Epithelial cell of esophagus (primary cell): Measurements from ENCODE around the gene NT5C.
A peak's percentile ranks its signal among the peaks of the same experiment; 100 is the strongest.

Source experiments
- DNase-seq: peaks from one replicate; pipeline ENCODE4 v3.0.0; 2010; ENCODE audit warnings: low read depth
- H3K4me3 ChIP-seq: 2 replicates; pipeline ENCODE4 v1.5.1; 2011; ENCODE audit warnings: mild to moderate bottlenecking, low read length, control low read depth
- TF ChIP-seq, protein P1 (sequence below): IDR thresholded peaks from 2 replicates; pipeline ENCODE4 v1.5.1; 2011; ENCODE audit warnings: low read depth, mild to moderate bottlenecking, low read length, control low read depth, inconsistent platforms; ENCODE audit not compliant: insufficient read depth; ENCODE audit errors: missing control alignments

The NT5C gene

DNA sequence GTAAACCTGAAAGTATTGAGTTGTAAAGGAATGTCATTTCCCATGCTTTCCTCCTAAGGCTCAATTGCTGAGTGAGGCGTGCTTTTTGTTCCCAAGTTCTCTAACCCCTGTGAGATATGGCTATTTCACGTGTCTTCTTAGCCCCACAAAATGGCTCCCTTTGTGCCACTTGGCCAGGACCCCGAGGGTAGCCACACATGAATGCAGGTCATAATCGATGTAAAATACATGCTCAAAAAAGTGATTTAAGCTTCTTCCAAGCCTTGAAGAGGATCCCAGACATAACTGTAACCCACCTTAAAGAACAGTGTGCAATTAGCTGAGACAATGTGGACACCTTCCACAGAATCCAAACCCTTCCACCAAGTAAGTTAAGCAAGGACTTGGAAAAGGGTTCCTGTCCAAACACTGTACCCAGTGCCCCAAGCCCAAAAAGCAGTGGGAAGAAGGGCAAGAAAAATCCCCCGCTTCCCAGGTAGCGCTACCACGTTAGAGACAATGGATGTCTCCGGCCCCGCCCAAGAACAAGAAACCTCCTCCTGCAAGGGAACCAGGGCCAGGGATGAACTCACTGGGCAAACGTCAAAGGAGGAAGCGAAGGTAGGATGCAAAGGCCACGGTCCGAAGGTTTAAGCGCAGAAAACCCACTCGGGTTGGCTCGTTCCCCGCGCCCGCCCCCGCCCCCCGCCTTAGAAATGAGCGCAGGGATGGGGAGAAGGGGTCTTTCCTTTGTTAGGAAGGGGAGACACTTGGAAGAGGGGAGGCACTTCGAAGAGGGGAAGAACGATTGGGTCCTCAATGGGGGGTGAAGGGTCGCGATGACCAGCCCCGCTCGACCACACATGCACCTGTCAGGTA is 21.6 kb upstream of the NT5C start:
- H3K4me3 ChIP-seq: peak overlapping the region; percentile 85
- TF ChIP-seq, protein P1, sequence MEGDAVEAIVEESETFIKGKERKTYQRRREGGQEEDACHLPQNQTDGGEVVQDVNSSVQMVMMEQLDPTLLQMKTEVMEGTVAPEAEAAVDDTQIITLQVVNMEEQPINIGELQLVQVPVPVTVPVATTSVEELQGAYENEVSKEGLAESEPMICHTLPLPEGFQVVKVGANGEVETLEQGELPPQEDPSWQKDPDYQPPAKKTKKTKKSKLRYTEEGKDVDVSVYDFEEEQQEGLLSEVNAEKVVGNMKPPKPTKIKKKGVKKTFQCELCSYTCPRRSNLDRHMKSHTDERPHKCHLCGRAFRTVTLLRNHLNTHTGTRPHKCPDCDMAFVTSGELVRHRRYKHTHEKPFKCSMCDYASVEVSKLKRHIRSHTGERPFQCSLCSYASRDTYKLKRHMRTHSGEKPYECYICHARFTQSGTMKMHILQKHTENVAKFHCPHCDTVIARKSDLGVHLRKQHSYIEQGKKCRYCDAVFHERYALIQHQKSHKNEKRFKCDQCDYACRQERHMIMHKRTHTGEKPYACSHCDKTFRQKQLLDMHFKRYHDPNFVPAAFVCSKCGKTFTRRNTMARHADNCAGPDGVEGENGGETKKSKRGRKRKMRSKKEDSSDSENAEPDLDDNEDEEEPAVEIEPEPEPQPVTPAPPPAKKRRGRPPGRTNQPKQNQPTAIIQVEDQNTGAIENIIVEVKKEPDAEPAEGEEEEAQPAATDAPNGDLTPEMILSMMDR: no peak
- peak; percentile 73 for DNase-seq

DNA sequence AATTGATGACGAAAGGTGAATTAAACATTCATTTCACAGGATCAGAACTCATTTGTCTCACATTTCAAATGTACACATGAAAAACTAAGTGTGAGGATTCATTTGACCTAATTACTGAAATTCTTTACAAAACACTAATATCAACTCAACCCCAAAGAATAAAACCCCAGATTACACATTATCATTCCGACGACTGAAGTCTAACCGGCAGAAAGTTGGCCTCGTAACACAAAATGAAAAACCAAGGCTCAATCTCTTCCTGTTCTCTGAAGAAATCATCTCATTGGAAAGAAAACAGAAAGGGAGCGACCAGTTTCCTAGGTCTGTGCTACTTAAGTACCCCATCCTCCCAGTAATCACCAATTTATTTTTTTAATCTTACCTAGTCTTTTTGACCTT is 21.0 kb upstream of the NT5C start:
- peak overlapping the region; percentile 85 for H3K4me3 ChIP-seq
- no peak for DNase-seq
- TF ChIP-seq, protein P1: no peak

DNA sequence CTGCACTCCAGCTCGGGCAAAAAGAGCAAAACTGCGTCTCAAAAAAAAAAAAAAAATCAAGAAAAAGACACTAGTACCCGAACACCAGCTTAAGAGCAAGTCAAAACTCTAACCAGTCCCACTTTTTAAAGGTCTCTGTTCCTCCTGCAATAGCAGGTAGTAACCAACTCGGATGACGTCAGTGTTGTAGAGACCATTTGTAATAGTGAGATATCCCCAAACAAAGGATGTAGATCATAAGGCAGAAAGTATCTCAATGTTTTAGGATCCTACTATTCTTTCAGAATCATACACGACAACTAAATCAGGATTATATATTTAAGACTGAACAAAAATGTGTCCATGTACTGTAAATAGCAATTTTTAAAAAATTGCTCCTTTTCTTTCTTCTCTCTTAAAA is 20.4 kb upstream of the NT5C start:
- DNase-seq: peak; percentile 62
- peak overlapping the region; percentile 85 for H3K4me3 ChIP-seq
- TF ChIP-seq, protein P1: no peak

DNA sequence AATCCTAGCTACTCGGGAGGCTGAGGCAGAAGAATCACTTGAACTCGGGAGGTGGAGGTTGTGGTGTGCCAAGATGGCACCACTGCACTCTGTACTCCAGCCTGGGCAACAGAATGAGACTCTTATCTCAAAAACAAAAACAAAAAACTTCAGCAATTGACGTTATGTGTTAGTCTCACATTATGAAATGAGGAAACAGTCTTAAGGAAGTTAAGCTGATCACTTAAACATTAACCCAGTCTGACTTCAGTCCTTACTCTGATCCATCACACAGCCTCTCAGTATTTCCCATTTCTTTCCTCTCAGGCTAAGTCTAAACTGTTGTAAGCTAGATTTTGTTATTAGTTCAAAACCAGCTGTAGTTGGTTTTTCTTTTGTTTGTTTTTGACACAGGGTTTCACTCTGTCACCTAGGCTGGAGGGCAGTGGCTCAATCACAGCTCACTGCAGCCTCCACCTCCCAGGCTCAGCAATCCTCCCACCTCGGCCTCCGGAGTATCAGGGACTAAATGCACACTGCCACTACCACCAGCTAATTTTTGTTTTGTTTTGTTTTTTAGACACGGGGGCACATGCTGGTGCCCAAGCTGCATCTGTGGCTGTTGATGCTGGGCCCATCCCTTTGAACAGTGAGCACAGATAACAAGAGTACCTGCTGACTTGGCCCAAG is 16.5 kb upstream of the NT5C start:
- no peak overlapping the region for H3K4me3 ChIP-seq
- TF ChIP-seq, protein P1: no peak
- DNase-seq: no peak

DNA sequence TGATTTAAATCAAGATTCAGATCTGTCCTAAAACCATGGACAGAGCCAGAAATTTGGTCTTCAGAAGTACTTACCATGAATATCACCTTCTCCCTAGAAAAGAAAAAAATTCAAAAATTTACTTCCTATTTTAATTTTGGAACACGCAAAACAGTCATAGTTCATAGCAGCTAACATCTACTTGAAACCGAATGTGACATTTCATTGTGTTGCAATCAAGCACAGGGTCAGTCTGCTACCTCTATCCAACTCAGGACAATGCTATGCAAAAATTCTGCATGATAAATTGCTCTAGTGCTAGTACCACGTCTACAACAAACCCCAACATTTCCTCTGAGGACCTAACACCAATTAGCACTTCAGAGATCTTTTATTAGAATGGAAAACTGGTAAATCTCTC is 15.1 kb upstream of the NT5C start:
- DNase-seq: no peak
- TF ChIP-seq, protein P1: no peak
- no peak overlapping the region for H3K4me3 ChIP-seq

DNA sequence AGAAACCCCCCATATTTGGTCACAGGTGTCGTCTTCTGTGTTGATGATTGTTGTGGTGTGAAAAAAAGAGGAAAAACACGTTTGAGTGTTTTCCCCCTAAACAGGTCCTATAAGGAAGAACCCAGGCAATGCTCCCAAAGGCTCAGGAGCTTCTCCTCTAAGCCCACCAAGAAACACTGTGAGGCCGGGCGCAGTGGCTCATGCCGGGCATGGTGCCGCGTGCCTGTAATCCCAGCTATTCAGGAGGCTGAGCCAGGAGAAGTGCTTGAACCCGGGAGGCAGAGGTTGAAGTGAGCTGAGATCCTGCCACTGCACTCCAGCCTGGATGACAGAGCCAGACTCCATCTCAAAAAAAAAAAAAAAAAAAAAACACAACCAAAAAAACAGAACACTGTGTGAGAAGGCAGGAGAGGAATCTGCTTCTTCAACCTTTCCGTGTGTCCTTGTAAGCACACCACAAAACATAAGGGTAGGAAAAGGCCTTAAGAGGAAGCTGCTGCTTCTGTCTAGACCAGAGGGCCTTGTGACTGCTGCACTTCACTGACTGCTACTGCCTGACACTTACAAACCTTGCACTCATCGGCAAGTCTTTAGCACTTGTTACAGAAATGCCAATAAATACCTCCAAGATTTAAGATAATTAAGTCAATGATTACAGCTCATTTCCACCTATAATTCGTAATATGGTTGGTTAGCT is 13.4 kb upstream of the NT5C start:
- DNase-seq: no peak
- no peak overlapping the region for H3K4me3 ChIP-seq
- TF ChIP-seq, protein P1: no peak
